ENCODE measurements around the gene PNPLA2.

DNA sequence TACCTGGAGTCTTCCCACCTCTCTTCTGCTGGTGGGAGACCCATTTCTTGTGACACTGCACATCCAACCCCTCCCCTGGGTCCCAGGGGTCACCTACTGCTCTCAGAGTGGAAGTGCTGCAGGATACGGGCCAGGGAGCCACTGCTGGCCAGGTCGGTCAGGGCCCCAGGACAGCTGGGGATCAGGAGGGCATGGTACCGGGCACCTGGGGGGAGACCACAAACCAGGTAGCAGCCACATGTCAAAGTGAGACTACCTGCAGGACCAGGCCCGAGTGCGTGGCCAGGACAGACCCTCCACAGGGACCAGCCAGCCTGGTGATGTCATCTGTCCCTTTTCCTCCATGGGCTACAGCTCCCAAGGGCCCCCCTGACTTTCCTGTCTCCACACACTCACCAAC, 45.3 kb upstream of the PNPLA2 start:
- TF ChIP-seq, protein P1, sequence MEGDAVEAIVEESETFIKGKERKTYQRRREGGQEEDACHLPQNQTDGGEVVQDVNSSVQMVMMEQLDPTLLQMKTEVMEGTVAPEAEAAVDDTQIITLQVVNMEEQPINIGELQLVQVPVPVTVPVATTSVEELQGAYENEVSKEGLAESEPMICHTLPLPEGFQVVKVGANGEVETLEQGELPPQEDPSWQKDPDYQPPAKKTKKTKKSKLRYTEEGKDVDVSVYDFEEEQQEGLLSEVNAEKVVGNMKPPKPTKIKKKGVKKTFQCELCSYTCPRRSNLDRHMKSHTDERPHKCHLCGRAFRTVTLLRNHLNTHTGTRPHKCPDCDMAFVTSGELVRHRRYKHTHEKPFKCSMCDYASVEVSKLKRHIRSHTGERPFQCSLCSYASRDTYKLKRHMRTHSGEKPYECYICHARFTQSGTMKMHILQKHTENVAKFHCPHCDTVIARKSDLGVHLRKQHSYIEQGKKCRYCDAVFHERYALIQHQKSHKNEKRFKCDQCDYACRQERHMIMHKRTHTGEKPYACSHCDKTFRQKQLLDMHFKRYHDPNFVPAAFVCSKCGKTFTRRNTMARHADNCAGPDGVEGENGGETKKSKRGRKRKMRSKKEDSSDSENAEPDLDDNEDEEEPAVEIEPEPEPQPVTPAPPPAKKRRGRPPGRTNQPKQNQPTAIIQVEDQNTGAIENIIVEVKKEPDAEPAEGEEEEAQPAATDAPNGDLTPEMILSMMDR (IDR thresholded peaks at IDR 0.05) = no peak
- no peak for TF ChIP-seq EZH2 (IDR thresholded peaks at IDR 0.05)
- no peak for TF ChIP-seq EZH2phosphoT487 (IDR thresholded peaks at IDR 0.05)
